ENCODE results near the gene RPRD1B.
"Not testable (repeated sequence)": the region's sequence is repeated elsewhere in the genome, so short reads cannot be mapped to it uniquely, and the experiment has no call there.

DNA sequence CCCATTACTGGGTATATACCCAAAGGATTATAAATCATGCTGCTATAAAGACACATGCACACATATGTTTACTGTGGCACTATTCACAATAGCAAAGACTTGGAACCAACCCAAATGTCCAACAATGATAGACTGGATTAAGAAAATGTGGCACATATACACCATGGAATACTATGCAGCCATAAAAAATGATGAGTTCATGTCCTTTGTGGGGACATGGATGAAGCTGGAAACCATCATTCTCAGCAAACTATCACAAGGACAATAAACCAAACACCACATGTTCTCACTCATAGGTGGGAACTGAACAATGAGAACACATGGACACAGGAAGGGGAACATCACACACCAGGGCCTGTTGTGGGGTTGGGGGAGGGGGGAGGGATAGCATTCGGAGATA is 73.8 kb downstream of the RPRD1B start:
- not testable (repeated sequence) for TF ChIP-seq CTCF (IDR thresholded peaks at IDR 0.05; ENCODE audit: low read depth, low read length); POLR2A (IDR thresholded peaks at IDR 0.05; ENCODE audit: extremely low read depth, insufficient read length)
